HG02588 (cell line): Measurements from ENCODE around the gene HSPG2.
"Not testable (repeated sequence)": the region's sequence is repeated elsewhere in the genome, so short reads cannot be mapped to it uniquely, and the experiment has no call there.

Experiments used
- ATAC-seq: cut with Tn5 transposase; IDR thresholded peaks from one replicate; pipeline ENCODE4 v1.9.1; 2021; ENCODE audit warnings: mild to moderate bottlenecking, moderate library complexity; ENCODE audit not compliant: unreplicated experiment

Gene HSPG2

DNA sequence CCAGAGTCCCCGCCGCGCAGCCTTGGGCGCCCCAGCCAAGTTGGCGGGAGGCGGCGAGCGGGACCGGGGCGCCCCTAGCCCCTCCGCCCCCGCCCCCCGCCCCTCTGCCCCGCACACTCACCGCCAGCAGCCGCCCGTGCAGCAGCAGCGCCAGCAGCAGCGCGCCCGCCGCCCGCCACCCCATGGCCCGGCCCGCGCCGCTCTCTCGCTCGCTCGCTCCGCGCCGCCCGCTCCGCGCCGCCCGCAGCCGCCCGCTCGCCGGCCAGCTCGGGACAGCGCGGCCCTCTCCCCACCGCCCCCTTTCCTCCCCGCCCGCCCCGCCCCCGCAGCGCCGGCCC is at the start of gene HSPG2:
HSPG2 (minus strand) TSS at position 277 of the 338 bp plus-strand sequence; CDS start at position 184, 93 bp downstream.
- ATAC-seq = no peak

GRCh38 chr1:21986386-21986785 is 49.3 kb upstream of the HSPG2 start:
- ATAC-seq = not testable (repeated sequence)

GRCh38 chr1:21985893-21986292 is 48.8 kb upstream of the HSPG2 start:
- not testable (repeated sequence) for ATAC-seq

GRCh38 chr1:21983539-21983938 is 46.4 kb upstream of the HSPG2 start:
- not testable (repeated sequence) for ATAC-seq

DNA sequence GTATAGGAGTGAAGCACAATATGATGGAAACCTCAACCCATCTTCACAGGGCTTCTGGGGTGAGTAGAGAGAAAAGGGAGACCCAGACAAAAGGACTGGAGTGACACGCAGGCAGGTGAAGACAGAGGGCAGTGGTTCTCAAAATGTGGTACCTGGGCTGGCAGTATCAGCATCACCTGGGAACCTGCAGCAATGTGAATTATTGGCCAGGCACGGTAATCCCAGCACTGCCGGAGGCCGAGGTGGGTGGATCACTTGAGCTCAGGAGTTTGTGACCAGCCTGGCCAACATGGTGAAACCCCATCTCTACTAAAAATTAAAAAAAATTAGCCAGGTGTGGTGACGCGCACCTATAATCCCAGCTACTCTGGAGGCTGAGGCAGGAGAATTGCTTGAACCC is 45.0 kb upstream of the HSPG2 start:
- ATAC-seq = not testable (repeated sequence)

DNA sequence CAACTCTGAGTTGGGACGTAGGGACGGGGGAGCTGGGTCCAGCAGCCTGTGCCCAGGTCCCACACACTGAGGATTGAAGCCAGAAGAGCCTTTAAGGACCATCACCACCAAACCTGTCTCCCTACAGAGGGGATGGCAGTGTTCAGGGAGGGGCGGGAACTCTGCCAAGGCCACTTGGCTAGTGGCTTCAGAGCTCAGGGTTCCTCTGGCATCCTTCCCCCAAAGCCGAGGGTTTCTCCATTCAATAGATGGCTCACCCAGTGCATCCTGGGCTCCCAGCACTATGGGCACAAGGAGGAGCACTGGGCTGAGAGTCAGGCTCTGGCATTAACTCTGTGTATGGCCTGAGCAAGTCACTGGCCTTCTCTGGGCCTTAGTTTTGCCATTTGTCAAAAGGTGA is 44.1 kb upstream of the HSPG2 start:
- not testable (repeated sequence) for ATAC-seq

- not testable (repeated sequence) for ATAC-seq
These were observed 43.6 kb upstream of the HSPG2 start for GRCh38 chr1:21980515-21981220.

- not testable (repeated sequence) for ATAC-seq
These were observed 41.1 kb upstream of the HSPG2 start for GRCh38 chr1:21978209-21978608.

DNA sequence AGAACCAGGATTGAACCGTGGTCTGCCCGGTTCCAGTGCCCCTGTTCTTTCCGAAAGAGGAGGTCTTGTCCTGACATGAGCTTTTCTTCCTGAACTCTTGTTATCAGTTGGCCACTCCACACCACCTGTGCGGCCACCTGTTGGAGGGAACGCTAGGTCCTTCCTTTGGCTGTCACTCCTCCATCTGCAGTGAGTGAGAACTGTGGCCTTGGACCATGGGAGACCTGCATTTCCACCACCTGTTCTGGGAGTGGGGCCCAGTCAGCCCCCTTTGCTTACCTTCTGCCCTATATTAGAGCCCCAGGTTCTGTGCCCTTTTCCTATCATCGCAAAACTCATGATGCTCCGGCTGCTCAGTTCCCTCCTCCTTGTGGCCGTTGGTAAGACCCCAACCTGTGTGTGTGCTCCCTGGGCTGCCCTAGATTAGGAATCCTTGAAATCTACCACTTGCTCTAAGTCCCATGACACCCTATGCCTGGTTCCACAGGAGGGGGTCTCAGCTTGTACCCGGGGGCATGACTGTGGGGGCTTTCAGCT is 39.7 kb upstream of the HSPG2 start, which contains the start of gene CELA3B:
CELA3B (plus strand) TSS at position 320 of the 537 bp plus-strand sequence; CDS start at position 338, 18 bp downstream.
- not testable (repeated sequence) for ATAC-seq

GRCh38 chr1:21975296-21975695 is 38.2 kb upstream of the HSPG2 start:
- ATAC-seq = not testable (repeated sequence)

DNA sequence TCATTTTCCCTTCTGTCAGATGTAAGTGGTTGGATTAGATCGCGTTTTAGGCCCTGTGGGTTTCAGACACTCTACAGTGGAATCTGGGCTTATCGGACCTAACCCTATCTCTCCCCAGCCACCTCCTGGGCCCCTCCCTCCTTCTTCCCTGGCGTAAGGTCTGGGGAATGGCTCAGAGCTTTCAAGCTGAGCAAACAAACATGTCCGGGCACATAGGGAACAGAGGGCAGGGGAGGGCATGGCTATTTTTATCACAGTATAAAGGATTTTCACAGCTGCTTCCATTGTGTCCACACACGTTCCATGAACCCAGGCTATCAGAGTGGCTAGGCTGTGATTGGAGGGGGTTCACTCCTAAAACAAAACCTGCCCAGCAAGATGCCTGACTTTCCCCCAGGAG is 37.6 kb upstream of the HSPG2 start:
- not testable (repeated sequence) for ATAC-seq

DNA sequence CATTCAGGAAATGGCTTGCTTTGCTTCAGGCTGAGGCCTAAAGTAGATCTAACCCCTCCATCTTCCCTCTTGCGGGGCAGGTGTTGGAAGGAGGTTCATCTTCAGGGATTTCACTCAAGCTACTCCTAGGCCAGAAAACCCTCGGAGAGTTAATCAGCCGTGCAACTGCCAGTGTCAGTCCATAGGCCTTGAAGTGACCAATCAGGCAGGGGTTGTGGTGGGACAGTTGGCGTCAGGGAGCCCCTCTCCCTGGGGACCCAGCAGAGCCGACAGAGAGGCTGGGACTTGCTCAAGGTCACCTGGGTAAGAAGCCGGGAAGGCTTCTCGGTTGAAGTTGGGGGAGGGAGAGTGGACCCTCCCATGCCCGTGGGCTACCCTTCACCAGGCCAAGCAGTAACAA is 36.8 kb upstream of the HSPG2 start:
- ATAC-seq = not testable (repeated sequence)

- not testable (repeated sequence) for ATAC-seq
These were observed 35.9 kb upstream of the HSPG2 start for GRCh38 chr1:21972973-21973441.

DNA sequence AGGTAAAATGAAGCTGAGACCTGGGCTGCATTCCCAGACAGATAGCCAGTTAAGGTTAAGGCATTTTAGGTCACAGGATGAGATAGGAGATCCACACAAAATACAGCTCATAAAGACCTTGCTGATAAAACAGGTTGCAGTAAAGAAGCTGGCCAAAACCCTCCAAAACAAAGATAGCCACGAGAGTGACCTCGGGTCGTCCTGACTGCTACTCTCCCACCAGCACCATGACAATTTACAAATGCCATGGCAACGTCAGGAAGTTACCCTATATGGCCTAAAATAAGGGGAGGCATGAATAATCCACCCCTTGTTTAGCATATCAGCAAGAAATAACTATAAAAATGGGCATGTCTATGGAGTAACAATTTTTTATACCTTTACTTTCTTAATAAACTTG is 33.4 kb upstream of the HSPG2 start:
- not testable (repeated sequence) for ATAC-seq

DNA sequence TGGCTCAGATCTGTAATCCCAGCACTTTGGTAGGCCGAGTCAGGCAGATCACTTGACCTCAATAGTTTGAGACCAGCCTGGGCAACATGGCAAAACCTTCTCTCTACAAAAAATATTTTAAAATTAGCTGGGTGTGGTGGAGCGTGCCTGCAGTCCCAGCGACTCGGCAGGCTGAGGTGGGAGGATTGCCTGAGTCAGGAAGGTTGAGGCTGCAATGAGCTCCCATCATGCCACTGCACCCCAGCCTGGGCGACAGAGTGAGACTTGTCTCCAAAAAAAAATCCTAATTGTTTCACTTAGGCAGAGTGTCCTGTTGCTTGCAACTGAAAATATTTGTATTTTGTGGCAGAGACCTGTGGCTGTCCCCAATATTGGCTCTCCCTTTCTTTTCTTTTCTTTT is 32.0 kb upstream of the HSPG2 start:
- not testable (repeated sequence) for ATAC-seq

- not testable (repeated sequence) for ATAC-seq
These were observed 30.1 kb upstream of the HSPG2 start for GRCh38 chr1:21967216-21967615.

DNA sequence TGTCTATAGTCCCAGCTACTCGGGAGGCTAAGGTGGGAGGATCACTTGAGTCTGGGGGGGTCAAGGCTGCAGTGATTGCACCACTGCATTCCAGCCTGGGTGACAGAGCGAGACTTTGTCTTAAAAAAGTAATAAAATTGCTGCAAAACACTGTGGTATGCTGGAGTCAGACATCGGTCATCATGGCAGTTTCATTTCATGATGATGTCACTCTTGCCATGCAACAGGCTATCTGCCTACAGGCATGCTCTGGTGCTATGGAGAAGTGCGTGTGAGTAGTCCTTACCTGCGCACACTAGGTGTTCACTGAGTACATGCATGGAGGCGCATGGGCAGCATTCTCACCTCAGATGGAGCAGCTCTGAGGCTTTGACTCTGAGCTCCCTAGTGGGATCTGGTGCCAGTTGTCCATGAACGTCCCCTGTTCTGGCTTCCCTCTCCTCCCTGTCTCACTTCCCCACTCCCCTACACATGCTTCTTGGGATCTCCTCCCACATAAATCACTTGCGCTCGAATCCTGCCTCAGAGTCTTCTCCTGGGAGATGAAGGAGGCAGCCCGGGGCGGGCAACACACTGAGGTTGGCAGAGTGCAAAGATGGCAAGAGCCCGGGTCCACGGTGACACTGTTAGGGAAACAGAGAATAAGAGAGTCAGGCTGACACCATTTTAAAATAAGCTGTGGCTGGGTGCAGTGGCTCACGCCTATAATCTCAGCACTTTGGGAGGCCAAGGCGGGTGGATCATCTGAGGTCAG is 29.3 kb upstream of the HSPG2 start:
- ATAC-seq = no peak

GRCh38 chr1:21963477-21964217 is 26.5 kb upstream of the HSPG2 start:
- ATAC-seq = no peak

- no peak for ATAC-seq
These were observed 24.7 kb upstream of the HSPG2 start for GRCh38 chr1:21961799-21962198.

- ATAC-seq = no peak
These were observed 24.2 kb upstream of the HSPG2 start for GRCh38 chr1:21961337-21961736.
